GM10266 (cell line): ENCODE results near the gene FUCA1.
A peak's percentile ranks its signal among the peaks of the same experiment; 100 is the strongest.

Source experiments
- DNase-seq: peaks from one replicate; pipeline ENCODE4 v3.0.0; 2012; ENCODE audit errors: extremely low spot score
- CTCF ChIP-seq: IDR thresholded peaks from 2 replicates; pipeline ENCODE4 v1.5.1; 2012; ENCODE audit warnings: mild to moderate bottlenecking, low read depth; ENCODE audit not compliant: control insufficient read depth, insufficient read depth; ENCODE audit errors: missing control alignments

Gene FUCA1

DNA sequence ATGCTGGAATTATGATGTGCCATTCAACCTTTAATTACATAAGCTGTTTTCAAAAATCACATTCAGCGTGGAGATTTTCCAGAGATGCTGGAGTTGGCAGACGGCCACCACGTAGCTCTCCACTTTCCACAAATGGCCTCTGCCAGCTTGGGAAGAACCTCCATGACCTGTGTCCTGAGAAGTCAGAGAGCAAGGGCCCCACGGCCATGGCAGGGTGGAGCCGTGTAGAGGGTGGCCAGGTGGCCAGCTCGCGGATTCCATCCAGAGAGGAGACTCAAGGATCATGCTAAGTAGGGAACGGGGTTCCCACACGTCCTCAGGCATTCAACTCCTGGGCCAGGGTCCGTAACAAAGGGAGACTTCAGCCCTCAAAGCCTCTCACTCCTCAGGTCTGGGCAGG, 66.2 kb downstream of the FUCA1 start:
- TF ChIP-seq CTCF = no peak
- no peak for DNase-seq

- TF ChIP-seq CTCF = no peak
- DNase-seq = no peak
Measured at GRCh38 chr1:23801338-23801748, 66.7 kb downstream of the FUCA1 start.

- DNase-seq = peak; percentile 99
- no peak for TF ChIP-seq CTCF
Measured at GRCh38 chr1:23800400-23801337, 67.4 kb downstream of the FUCA1 start, which contains the start of gene GALE. Gene GALE, minus strand, starts transcription at chr1:23800754. Its CDS starts 1,747 bp downstream, at chr1:23799007.

DNA sequence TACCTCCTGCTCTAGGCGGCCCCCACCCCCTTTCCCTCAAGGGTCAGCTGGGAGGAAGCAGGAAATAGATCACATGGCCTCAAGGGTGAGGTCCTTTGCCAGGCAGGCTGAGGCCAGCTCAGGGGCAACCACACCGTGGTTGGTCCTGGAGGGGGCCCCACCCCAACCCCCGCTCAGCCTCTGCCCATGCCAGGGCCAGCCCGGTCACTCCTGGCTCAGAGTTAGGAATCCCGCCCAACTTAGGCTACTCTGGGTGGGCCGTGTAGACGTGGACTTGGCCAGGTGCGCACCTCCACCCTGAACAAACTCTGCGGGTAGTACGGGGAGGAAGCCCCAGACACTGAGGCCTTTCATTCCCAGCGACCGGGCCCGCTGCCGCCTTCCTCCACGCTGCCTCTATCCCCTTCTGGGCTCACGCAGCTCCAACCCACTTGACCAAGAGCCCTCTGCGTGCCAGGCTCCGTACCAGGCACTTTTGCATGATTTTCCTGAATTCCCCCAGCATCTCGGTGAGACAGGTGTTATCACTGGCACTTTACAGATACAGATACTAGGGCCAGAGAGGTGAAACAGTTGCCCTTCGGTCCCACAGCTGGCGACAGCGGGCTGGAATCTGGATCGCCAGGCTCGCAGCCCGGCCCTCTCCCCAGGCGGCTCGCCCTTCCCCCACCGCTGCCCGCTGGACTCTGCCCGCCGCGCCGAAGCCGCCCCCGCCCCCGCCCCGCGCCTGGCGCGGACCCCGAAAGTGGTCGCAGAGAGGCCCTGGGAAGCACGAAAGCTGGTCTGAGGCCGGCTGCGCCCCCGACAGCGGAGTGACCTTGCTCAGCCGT, 68.3 kb downstream of the FUCA1 start:
- DNase-seq = peak; percentile 59
- no peak for TF ChIP-seq CTCF

DNA sequence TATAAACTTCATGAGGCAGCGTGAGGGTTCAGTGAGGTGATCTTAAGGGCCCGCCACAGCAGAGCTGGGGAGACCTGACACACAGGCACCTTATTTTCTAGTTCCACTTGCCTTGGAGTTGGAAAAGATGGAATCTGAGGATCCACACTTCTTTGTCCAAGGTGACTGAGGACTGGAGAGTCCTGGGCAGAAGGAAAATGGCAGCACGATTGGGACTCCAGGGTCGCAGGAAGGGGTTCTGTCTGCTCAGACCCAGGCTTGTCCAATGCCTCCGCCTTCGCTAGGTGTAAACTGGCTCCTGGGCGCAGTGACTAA, 68.9 kb downstream of the FUCA1 start:
- TF ChIP-seq CTCF = no peak

DNA sequence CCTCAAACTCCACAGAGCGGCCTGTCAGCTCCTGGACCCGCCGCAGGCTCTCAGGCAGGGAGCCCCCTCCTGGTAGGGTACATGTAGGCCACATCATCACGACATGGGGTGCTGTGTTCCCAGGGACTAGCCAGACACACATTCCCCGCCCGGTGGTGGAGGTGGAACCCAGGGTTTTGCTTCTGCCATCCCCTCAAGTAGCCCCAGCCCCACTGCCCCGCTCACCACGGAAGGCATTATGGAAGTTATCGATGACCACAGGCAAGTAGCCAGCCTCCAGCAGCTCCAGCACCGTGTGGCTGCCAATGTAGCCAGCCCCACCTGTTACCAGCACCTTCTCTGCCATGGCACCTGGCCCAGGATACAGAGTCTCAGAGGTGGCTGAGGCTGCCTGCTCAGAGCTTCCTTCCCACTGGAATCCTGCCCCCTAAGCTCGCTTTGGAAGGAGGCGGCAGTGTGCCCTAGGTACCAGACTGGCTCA, 69.4 kb downstream of the FUCA1 start:
- no peak for DNase-seq
- no peak for TF ChIP-seq CTCF

More for the DNA sequence above, 68.9 kb downstream of the FUCA1 start:
- no peak for DNase-seq
